ENCODE measurements around the gene LRRC10.

The LRRC10 gene, protein sequence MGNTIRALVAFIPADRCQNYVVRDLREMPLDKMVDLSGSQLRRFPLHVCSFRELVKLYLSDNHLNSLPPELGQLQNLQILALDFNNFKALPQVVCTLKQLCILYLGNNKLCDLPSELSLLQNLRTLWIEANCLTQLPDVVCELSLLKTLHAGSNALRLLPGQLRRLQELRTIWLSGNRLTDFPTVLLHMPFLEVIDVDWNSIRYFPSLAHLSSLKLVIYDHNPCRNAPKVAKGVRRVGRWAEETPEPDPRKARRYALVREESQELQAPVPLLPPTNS

DNA sequence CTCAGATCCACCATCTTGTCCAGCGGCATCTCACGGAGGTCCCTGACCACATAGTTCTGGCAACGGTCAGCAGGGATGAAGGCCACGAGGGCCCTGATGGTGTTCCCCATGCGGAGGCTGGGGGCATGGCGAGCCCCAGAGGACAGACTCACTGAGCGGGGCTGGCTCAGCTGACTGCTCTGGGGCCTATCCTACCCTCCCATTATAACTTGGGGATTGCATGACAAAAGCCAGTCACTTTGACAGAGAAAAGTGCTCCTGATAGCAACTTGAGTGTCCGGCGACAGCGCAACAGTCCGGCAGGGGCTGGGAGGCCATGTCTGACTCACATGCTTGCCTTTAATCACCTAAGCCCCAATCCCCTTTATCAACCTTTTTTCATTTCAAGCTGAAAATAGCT, at the start of gene LRRC10:
Gene LRRC10, minus strand, starts transcription at position 179 of the 400 bp plus-strand sequence. Its CDS starts 69 bp downstream, at position 110.
- no peak for DNase-seq (ENCODE audit: low read depth in 2 of 2)

DNA sequence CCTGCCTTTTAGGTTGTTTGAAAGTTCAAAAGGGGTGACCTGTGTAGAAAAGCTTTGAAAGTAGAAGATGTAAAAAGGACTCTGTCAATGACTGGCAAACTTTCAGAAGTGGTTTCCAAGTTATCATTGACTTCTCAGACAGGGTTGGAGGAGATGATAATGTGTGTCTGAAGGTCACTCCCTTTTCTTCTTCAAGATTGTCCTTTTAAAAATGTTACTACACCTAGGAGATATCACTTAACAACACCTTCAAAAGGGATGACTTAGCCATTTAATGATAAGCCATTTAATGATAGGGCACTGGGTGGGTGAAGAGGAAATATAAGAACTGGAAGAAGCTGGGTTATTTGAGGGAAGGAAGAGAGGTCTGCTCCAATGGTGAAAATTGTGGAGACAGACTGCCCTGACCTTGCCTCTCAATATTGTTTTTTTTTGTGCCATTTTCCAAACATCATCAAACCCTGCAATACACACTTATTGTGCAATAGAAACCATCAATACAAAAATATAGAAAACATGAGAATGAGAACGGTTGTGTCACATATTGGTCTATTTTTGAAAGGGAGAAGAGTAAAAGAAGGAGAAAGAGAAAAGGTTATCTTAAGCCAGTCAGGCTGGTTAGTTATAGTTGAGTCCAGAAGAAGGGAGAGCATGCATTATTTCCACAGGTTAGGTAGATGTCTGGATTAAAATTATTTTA, 49.6 kb upstream of the LRRC10 start:
- no peak for DNase-seq (ENCODE audit: low read depth in 2 of 2)

DNA sequence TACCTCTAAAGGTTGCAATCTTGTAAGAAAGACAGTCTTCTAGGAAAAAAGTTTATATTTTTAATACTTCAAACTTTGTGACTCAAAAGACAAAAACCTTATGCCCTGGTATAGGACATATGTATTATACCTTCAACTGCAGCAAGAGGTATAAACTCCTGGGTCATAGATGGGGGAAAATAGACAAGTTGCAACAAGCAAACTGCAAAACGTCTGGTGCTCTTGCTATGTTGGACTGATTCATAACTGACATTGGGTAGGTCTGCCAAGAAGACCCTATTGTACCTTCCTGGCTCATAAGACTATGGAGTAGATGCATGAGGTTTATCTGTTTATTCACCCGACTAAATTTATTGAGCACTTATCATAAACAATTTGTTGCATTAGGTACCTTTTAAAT, 47.5 kb upstream of the LRRC10 start:
- DNase-seq (ENCODE audit: low read depth in 2 of 2): no peak

DNA sequence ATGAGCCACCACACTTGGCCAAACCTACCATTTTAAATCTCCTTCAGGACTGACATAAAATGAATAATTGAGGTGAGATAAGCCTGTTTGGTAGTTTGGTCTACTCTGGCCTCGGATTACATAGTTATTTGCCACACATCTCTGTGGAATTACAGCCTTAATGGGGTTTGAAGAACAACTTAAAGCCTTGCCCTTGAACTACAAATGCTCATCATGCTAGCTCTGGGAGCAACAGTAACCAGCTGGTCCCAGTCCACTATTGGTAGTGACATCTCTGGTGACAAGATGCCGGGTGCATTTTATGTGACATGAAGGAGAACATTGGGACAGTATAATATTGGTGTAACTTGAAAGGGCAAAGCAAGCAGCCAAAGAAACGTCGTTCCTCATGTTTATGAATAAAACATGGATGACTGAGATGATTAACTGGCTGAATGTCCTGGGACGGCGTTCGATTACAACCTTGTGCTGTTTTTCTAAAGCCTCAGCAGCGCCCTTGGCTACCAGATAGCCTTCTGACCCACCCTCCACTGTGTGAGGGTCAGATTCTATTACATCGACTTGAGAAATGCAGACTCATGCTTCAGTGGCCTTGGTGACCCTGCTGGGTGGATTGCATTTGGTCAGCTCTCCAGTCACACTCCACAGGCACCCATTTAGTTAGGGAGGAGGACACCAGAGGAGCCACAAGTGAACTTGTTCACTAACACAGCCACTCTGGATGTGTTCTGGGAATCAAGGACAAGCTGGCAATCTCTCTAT, 46.9 kb upstream of the LRRC10 start:
- no peak for DNase-seq (ENCODE audit: low read depth in 2 of 2)

DNA sequence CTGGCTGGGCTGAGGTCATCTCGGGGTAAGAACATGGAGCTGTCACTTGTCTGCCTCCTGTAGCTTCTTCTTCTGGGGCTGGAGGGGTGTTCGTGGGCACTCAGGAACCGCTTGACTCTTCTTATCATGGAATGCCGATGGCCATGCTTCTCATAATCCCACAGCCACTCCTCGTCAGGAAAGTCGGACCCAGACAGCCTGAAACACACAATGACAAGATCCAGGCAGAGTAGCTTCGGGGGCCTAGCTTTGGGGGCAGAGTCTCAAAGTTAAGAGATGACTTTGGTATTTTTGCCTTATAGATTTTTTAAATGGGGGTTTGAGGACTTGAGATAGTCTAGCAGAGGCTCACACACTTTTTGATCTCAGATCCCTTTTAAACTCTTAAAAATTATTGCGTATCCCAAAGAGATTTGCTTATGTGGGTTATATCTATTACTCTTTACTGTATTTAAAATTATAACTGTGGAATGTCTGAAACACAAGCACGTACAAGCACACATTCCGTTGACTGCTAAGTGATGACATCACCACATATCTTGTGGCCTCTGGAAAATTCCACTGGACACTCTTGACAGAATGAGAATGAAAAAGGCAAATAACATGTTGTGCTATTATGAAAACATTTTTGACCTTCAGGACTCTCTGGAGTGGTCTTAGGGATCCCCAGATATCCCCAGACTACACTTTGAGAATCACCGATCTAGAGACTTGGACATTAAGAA, 45.1 kb upstream of the LRRC10 start:
- no peak for DNase-seq (ENCODE audit: low read depth in 2 of 2)

DNA sequence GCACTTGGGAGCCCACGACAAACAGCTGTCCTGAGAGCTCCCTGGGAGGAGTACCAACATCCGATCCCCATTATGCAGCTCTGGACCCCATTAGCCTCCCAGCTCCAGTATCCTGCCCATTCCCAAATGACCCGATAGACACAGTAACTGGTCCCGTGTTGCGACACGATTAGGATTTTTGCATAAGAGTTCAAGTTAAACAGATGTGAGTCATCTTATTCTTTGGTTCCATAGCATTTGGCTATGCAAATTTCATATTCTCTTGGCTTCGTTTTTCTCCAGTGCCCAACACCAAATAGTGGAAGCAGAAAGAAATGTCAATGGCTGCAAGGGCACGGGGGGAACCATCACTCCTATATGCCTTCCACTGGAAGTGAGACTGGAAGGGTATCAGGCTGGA, 43.0 kb upstream of the LRRC10 start:
- DNase-seq (ENCODE audit: low read depth in 2 of 2): no peak

DNA sequence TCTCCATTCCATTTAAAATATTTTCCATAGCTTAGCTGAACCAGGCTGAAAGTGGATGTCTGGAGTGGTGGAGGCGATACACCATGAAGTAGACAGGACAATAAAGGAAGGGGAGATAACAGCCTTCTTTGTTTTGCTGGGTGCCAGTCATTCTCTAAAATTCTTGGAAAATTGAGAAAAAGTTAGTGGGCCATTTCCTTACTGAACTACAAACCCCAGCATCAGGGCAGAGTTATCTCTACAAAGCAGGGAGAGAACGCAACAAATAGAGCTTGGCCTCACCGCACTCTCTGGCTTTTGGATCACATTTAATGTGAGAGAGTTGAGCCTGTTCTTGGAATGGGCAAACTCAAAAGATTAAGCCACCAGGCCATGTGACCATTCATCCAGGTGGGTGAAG, 41.2 kb upstream of the LRRC10 start:
- no peak for DNase-seq (ENCODE audit: low read depth in 2 of 2)

DNA sequence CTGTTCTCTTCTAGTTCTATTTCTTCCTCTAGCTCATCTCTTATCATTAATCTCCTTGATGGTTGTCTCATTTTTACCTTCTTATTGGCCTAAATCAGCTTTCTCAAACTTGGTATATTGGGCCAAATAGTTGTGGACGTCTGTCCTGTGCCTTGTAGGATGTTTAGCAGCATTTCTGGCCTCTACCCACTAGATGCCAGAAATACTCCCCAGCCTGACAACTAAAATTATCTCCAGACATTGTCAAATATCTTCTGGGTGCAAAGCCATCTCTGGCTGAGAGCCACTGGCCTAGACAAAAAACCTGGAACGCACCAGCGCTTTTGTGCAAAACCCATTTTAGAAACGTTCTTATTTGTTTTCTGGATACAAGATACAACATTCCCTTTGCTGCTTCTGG, 38.8 kb upstream of the LRRC10 start:
- no peak for DNase-seq (ENCODE audit: low read depth in 2 of 2)

DNA sequence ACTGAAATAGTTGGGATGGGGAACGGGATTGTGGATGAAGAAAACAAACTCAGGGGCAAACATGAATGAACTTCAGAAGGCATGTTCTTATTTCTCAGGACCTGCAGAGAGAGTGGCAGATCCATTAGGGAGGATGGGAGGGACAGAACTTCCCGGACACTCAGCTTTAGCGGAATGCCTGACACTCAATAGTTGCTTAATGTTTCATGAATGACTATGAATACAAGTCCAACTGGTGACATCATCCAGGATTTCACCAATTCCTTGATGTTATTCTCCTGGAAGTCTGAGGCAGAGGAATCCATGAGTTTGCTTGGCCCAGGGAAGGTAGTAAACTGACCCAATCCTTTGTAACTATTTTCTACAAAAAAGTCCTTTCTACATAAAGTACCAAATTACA, 37.8 kb upstream of the LRRC10 start:
- no peak for DNase-seq (ENCODE audit: low read depth in 2 of 2)

DNA sequence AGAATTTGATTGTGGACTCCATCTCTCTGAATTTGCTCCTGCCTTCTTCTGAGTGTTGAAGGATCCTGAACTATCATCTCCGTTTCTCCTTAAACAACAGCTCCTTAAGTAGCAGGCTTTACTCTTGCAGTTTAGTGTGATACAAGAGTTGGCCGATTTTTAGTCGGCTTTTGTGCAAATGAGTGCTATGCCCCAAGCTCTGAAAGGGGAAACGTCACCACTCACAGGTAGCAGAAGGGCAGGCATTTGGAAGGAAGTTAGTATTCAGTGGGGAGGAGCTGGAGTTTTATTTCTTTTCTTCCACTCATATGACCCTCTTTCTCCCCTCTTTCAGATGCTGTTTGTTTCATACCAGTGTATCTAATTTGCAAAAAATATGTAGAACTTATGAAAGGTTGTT, 36.5 kb upstream of the LRRC10 start:
- DNase-seq (ENCODE audit: low read depth in 2 of 2): no peak

DNA sequence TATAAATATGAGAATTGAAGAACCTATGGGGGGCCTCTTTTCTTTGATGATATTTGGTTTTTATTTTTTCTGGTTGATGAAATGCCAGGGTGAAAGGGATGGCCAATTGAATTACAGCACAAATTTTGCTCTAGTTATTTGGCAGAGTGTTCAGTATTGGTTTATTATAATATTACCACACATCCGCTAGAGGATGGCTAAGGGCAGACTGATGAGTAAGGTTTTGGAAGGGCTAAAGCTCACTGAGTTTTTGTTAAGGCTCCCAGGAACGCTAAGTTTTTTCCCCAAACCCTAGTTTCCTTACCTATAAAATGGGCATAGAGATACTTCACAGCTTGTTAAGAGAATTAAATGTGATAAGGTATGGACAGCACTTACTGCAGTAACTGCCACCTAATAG, 34.3 kb upstream of the LRRC10 start:
- DNase-seq (ENCODE audit: low read depth in 2 of 2): no peak

DNA sequence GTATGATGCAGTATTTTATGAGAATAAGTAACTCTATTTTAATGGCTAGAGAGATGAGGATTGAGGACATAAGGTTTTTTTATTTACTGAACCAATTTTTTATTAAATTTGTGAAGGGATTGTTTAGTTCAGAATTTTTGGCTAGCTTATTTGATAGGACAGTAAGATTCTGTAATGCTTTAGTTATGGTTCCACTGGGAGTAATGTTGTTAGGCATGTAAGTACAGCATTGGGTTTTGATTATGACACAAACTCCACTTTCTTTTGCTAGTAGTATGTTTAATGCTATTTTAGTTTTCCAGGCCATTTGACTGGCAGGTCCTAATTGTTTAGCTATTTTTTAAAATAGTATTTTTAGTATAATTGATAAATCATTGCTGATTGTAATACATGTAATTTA, 33.8 kb upstream of the LRRC10 start:
- no peak for DNase-seq (ENCODE audit: low read depth in 2 of 2)

DNA sequence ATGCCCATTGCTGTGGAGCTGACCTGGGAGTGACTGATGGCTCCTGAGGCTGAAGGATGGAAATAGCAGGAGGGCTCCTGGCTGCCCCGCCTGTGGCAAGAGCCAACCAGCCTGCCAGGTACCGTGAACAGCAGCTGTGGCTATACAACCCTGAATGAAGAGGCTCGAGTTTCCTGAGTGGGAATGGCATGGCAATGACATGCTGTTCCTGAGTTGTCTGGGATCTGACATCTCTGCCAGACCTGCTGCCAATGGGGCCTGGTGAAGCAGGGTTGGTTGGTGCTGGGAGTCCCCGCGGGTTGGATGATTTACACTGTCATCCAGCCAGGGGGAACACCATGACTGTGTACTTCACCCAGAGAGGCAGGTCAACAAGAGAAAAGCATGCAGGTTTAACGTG, 31.8 kb upstream of the LRRC10 start:
- DNase-seq (ENCODE audit: low read depth in 2 of 2): no peak

DNA sequence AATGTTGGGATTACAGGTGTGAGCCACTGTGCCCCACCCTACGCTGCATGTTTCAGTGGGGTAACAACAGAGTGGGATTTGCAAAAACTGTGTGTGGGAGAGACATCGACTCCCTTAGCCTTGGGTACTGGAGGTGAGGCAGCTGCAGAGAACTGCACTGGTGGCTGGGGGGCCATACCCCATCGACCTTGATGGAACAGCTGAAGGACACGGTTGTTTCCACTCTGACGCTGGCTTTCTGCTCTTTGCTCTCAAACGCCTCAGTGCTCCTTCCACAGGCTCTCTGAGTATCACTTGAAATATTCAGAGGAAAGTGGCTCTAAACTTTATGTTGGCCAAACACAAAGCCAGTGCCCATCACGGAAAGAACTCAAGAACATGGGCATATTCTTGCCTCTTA, 30.8 kb upstream of the LRRC10 start:
- DNase-seq (ENCODE audit: low read depth in 2 of 2): no peak

DNA sequence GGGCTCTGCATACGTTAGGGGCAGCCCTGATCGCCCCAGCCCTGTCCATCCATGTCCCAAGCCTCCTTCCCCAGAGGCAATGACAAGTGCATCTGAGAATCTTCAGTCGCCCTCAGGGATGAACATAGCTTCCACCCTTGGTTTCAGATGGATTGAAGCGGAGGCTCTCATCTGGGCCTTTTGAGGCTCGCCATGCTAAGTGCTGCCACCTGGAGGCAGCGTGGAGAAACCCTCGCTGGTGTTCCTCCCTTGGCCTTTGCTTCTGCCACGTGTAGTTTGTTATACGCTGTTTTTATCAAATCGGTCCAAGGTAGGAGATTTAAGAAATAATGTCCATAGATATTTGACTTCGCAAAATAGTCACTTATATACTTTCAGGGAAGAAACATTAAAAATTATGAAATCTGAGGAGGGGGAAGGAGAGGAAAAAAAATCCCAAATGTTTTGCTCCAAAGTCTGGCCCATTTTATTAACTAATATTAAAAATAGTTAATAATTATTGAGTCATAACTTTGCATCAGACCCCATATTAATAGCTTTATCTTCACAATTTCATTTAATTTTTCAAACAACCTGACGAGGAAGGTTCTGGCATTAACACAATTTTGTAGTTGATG, 28.8 kb upstream of the LRRC10 start:
- peak; percentile 42 to 54 for DNase-seq (ENCODE audit: low read depth in 2 of 2)

DNA sequence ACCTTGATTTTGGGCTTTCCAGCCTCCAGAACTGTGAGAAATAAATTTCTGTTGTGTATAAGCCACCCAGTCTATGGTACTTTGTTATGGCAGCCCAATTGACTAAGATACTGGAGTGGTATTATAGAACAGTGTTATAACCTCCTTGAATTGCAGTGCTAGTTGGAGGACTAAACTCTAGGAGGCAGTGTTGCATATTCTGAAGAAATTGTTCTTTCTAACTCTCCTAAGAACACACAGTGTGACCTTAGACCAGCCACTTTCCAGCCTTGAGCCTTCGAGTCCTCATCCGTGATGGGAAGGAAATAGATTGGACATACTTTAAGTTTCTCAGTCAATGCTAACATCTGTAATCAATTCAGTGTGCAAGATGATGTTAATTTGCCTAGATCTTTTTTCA, 22.4 kb upstream of the LRRC10 start:
- no peak for DNase-seq (ENCODE audit: low read depth in 2 of 2)

DNA sequence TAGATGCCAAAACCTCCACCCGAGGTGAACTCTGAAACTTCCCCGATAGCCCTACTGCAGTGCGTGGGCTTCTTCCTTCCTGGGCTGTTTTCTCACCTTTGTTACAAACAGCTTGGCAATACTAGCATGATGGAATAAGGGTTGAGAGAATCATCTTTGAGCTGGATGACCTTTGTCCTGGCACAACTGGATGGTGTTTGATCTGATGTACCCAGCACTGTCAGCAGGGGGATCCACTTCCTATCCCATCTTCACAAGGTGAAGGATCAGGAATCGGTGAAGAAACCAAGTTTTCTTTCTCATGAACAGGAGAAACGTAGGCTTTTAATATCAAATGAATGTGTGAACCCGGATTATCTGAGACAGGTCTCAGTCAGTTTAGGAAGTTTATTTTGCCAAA, 19.5 kb upstream of the LRRC10 start:
- DNase-seq (ENCODE audit: low read depth in 2 of 2): no peak

DNA sequence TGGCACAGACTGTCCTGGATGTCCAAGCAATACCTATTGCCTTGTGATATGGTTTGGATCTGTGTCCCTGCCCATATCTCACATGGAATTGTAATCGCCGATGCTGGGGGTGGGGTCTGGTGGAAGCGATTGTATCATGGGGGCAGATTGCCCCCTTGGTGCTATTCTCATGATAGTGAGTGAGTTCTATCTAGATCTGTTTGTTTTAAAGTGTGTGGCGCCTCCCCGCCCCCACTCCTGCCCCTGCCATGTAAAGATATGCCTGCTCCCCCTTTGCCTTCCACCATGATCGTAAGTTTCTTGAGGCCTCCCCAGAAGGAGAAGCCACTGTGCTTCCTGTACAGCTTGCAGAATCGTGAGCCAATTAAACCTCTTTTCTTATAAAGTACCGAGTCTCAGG, 16.8 kb upstream of the LRRC10 start:
- no peak for DNase-seq (ENCODE audit: low read depth in 2 of 2)

DNA sequence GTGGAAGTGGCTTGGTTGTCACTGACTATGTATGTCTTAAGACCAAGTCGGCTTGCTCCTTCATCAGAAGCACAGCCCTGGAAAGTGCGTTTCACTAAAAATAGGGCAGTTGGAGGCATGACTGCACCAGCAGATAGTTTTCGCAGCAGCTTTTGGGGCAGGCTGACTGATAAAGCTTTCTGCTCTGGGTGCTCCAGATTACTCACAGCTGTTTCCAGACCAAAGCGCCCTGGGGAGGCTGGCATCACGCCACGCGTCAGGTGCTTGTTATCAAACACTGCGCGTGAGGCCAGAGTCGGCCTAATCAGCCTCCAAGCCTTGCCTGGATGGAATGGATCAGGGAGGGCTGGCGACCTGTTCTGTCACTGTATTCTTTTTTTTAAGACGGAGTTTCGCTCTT, 13.3 kb upstream of the LRRC10 start:
- DNase-seq (ENCODE audit: low read depth in 2 of 2): no peak

DNA sequence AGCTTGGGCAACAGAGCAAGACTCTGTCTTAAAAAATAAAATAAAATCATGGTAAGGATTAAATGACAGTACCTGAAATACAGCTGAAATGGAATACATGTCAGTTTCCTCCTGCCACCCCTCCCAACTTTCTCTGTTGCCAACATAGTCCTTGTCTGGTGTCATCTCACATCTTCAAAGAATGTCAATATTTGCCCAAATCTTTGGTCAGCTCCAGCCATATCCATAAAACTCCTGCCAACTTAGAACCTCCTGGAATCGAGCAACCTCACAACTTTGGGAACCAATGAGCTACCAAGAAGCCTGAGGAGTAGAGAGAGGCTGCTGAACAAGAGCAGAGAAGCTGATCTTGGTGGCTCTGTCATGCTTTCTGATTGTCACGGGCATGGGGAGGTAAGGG, 10.8 kb upstream of the LRRC10 start:
- no peak for DNase-seq (ENCODE audit: low read depth in 2 of 2)

DNA sequence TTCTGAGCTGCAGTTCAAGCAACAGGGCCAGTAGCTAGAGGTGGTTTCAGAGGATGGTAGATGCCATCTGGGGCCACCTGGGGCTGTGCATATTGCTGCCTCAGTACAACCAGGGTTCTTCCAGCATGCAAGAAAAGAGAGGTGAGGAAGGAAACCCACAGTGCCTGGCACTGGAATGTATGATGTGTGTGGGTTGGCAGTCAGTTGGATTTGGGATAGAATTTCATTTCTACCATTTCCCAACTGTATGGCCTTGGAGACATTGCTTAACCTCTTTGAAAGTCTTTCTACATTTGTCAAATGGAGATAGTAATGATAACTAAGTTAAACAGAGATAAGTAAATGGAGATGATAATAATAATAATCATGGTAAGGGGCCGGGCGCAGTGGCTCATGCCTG, 10.2 kb upstream of the LRRC10 start:
- DNase-seq (ENCODE audit: low read depth in 2 of 2): no peak

DNA sequence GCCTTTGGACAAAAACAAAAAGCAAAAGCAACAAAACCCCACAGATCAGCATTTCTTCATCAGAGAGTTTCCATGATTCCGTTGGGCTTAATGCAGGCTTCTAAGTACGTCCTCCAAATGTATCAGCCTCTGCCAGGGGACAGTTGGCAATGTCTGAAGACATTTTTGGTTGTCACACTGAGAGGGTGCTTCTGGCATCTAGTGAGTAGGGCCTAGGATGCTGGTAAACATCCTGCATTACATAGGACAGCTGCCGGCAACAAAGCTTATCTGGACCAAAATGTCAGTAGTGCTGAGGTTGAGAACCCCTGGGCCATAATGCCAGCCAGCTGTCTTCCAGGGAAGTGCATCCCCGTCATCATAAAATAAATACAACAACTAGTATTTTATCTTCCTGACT, 9.4 kb upstream of the LRRC10 start:
- DNase-seq (ENCODE audit: low read depth in 2 of 2): no peak
